CD4-positive, alpha-beta T cell (primary cell): ENCODE measurements around the gene GRM4. TPM values are rescaled to one million over a fixed set of nuclear protein-coding genes. Genes with fewer than 3 reads are reported as not detected.

Experiments used
- ATAC-seq: fragments of 200-7000 bp; cut with Tn5 transposase; one replicate; pipeline ENCODE4 v1.10.0; 2022; ENCODE audit warnings: mild to moderate bottlenecking; ENCODE audit not compliant: poor library complexity
- CTCF ChIA-PET: fragments of 350-600 bp; sonication (Branson Sonifier 250); formaldehyde crosslinking; loops from one replicate; lab custom pipeline; 2021; ENCODE audit warnings: antibody characterized with exemption, inconsistent platforms; lab: Charles Lee
- POLR2A ChIA-PET: fragments of 350-600 bp; sonication (Branson Sonifier 250); formaldehyde crosslinking; loops from one replicate; lab custom pipeline; 2021; ENCODE audit warnings: antibody characterized with exemption, inconsistent platforms; lab: Charles Lee
- DNase-seq, 14 experiments: peaks; one replicate each; pipeline ENCODE4 v3.0.0-alpha.2; 2013 to 2020; ENCODE audit warnings: mixed read lengths in 2 of 14
- H3K27ac ChIP-seq, 2 donors: one replicate each; pipeline versions ENCODE4 v1.5.1 to v1.7.0; 2013; ENCODE audit warnings: low read length in 2 of 2, low read depth in 1 of 2, mild to moderate bottlenecking in 1 of 2
- H3K27me3 ChIP-seq, 2 experiments: 1 replicate in 1 of 2; 2 replicates in 1 of 2; pipeline versions ENCODE4 v1.6.1 to v1.7.0; 2013; ENCODE audit warnings: low read length in 2 of 2, control low read depth in 1 of 2, mild to moderate bottlenecking in 1 of 2, moderate library complexity in 1 of 2; ENCODE audit not compliant: insufficient read depth in 2 of 2, control insufficient read depth in 1 of 2
- H3K36me3 ChIP-seq: one replicate; pipeline ENCODE4 v1.6.1; 2013; ENCODE audit warnings: low read length, control low read depth; ENCODE audit not compliant: insufficient read depth
- H3K4me1 ChIP-seq: one replicate; pipeline ENCODE4 v1.6.1; 2013; ENCODE audit warnings: low read length, control low read depth; ENCODE audit not compliant: insufficient read depth
- H3K4me3 ChIP-seq: one replicate; pipeline ENCODE4 v1.5.1; 2013; ENCODE audit warnings: mild to moderate bottlenecking, low read length, moderate library complexity
- H3K9me3 ChIP-seq, 2 experiments: 1 replicate in 1 of 2; 2 replicates in 1 of 2; pipeline versions ENCODE4 v1.6.1 to v1.7.0; 2013; ENCODE audit warnings: low read length in 2 of 2, mild to moderate bottlenecking in 2 of 2, control low read depth in 1 of 2, moderate library complexity in 1 of 2; ENCODE audit not compliant: control insufficient read depth in 1 of 2, insufficient read depth in 1 of 2
- H3K27ac Mint-ChIP-seq: one replicate; pipeline ENCODE4 v1.8.0; 2020; ENCODE audit warnings: mixed read lengths
- H3K27me3 Mint-ChIP-seq: one replicate; pipeline ENCODE4 v1.8.0; 2021; ENCODE audit warnings: mixed read lengths
- H3K36me3 Mint-ChIP-seq: one replicate; pipeline ENCODE4 v1.8.0; 2021; ENCODE audit warnings: low read depth, mixed read lengths
- H3K4me1 Mint-ChIP-seq: one replicate; pipeline ENCODE4 v1.8.0; 2021; ENCODE audit warnings: low read depth, mixed read lengths
- H3K4me3 Mint-ChIP-seq: one replicate; pipeline ENCODE4 v1.8.0; 2020; ENCODE audit warnings: mild to moderate bottlenecking, mixed read lengths
- H3K9me3 Mint-ChIP-seq: one replicate; pipeline ENCODE4 v1.8.0; 2020; ENCODE audit warnings: mixed read lengths
- CTCF ChIP-seq: fragments of 200-600 bp; IDR thresholded peaks from one replicate; pipeline ENCODE4 v1.8.0; 2022; ENCODE audit warnings: antibody characterized with exemption, mild to moderate bottlenecking
- intact Hi-C, 2 experiments: fragments of 100-400 bp; cut with DNase I in 1 of 2; cut with micrococcal nuclease in 1 of 2; formaldehyde crosslinking; loops; one replicate each; pipeline versions ENCODE4 v1.15.1 to v1.9.0; 2023 to 2025; cut with DNase I, micrococcal nuclease
- total RNA-seq, 174 experiments: library from RNA in 2 of 174; stranded (reverse) in 2 of 174; gene quantifications; one replicate each; pipeline ENCODE4 v1.2.3 and lab custom pipeline; 2021 to 2026

The GRM4 gene
- total RNA-seq, 2 experiments from 2014 or later = 0.08 TPM; not detected in 1

GRCh38 chr6:34115915-34116314, 30.0 kb downstream of the GRM4 start:
- no peaks in the 10 kb centered on the region for H3K36me3 Mint-ChIP-seq
- no peaks in the 10 kb centered on the region for H3K4me1 Mint-ChIP-seq
- H3K9me3 Mint-ChIP-seq = no peaks in the 10 kb centered on the region
- Histone ChIP-seq H3K4me3 (no peak overlapping the region), H3K27me3 (peaks cover 8 to 15% of the 10 kb centered on the region in 2 experiments), H3K9me3 (peaks cover 0 to 8% of the 10 kb centered on the region in 2 experiments), H3K4me1 (no peaks in the 10 kb centered on the region), H3K36me3 (no peaks in the 10 kb centered on the region), H3K27ac (no peak overlapping the region)
- ChIA-PET POLR2A (no interaction called here), CTCF (no interaction called here)
- DNase-seq (no peak), ATAC-seq (no peak)
- no peak overlapping the region for H3K4me3 Mint-ChIP-seq
- no peak overlapping the region for H3K27ac Mint-ChIP-seq
- intact Hi-C loops = loop anchor here in 1 of 2 experiments (10.0 kb wide), 1 partner anchor 281 kb away; no protein-coding TSS in a partner anchor
- no peak for TF ChIP-seq CTCF
- H3K27me3 Mint-ChIP-seq = peaks cover 44% of the 10 kb centered on the region

GRCh38 chr6:34115403-34115795, 30.5 kb downstream of the GRM4 start:
- no peak overlapping the region for H3K27ac Mint-ChIP-seq
- no peak for ATAC-seq
- H3K4me1 ChIP-seq = no peaks in the 10 kb centered on the region
- H3K4me3 Mint-ChIP-seq = no peak overlapping the region
- CTCF ChIA-PET = no interaction called here
- H3K4me3 ChIP-seq = no peak overlapping the region
- peaks cover 48% of the 10 kb centered on the region for H3K27me3 Mint-ChIP-seq
- no peaks in the 10 kb centered on the region for H3K36me3 ChIP-seq
- no peak for TF ChIP-seq CTCF
- peak in 5 of 14 experiments; percentile 6 to 47 (median 15) for DNase-seq
- no peaks in the 10 kb centered on the region for H3K4me1 Mint-ChIP-seq
- H3K36me3 Mint-ChIP-seq = no peaks in the 10 kb centered on the region
- intact Hi-C loops = loop anchor here in 1 of 2 experiments (10.0 kb wide), 1 partner anchor 281 kb away; no protein-coding TSS in a partner anchor
- peaks cover 0 to 8% of the 10 kb centered on the region in 2 experiments for H3K9me3 ChIP-seq
- POLR2A ChIA-PET = no interaction called here
- no peak overlapping the region for H3K27ac ChIP-seq
- H3K9me3 Mint-ChIP-seq = no peaks in the 10 kb centered on the region
- peaks cover 8 to 15% of the 10 kb centered on the region in 2 experiments for H3K27me3 ChIP-seq

GRCh38 chr6:34114695-34115402, 31.0 kb downstream of the GRM4 start:
- Histone ChIP-seq H3K9me3 (peaks cover 0 to 8% of the 10 kb centered on the region in 2 experiments), H3K4me3 (no peak overlapping the region), H3K27me3 (peaks cover 8 to 15% of the 10 kb centered on the region in 2 experiments), H3K4me1 (no peaks in the 10 kb centered on the region), H3K36me3 (no peaks in the 10 kb centered on the region), H3K27ac (no peak overlapping the region)
- DNase-seq (no peak), ATAC-seq (no peak)
- CTCF ChIA-PET = no interaction called here
- Mint-ChIP-seq H3K36me3 (no peaks in the 10 kb centered on the region), H3K4me3 (no peak overlapping the region), H3K27ac (no peak overlapping the region), H3K9me3 (no peaks in the 10 kb centered on the region), H3K4me1 (no peaks in the 10 kb centered on the region), H3K27me3 (peaks cover 50% of the 10 kb centered on the region)
- POLR2A ChIA-PET = no interaction called here
- intact Hi-C loops = loop anchor here in 1 of 2 experiments (10.0 kb wide), 1 partner anchor 280 kb away; no protein-coding TSS in a partner anchor
- TF ChIP-seq CTCF = no peak
